Cardiac muscle cell (in vitro differentiated cells and primary cell): ENCODE results near the gene ITGB1. TPM values are rescaled to one million over a fixed set of nuclear protein-coding genes. Genes with fewer than 3 reads are reported as not detected.

Source experiments
- DNase-seq, 2 donors: peaks; one replicate each; pipeline versions ENCODE4 v3.0.0 to v3.0.0-alpha.2; 2010 to 2017; ENCODE audit warnings: low read depth in 1 of 2, low spot score in 1 of 2
- H3K27ac ChIP-seq: fragments of 200-600 bp; sonication (generic); 2 replicates; pipeline ENCODE4 v1.5.1; 2016
- H3K27me3 ChIP-seq: fragments of 200-600 bp; sonication (generic); 2 replicates; pipeline ENCODE4 v1.6.0; 2016; ENCODE audit warnings: control low read depth
- H3K36me3 ChIP-seq: fragments of 200-600 bp; sonication (generic); 2 replicates; pipeline ENCODE4 v1.5.1; 2016; ENCODE audit warnings: control low read depth
- H3K4me1 ChIP-seq: fragments of 200-600 bp; sonication (generic); 2 replicates; pipeline ENCODE4 v1.8.1; 2017; ENCODE audit warnings: low read depth, mild to moderate bottlenecking, mixed run types
- H3K4me3 ChIP-seq: fragments of 200-600 bp; sonication (generic); 2 replicates; pipeline ENCODE4 v1.5.1; 2016; ENCODE audit warnings: mild to moderate bottlenecking
- H3K9me3 ChIP-seq: fragments of 200-600 bp; sonication (generic); 2 replicates; pipeline ENCODE4 v1.5.1; 2017; ENCODE audit warnings: low read depth, mild to moderate bottlenecking, control low read depth
- polyA plus RNA-seq: library from polyadenylated mRNA; unstranded; fragments of >200 nt; fragmentation: Nextera tagmentation; extraction: Ambion mirVana; gene quantifications from 2 replicates; pipeline ENCODE4 v1.2.1, GENCODE V29; 2016
- total RNA-seq: library from RNA; depleted of rRNA; stranded (reverse); fragments of >200 nt; gene quantifications from 2 replicates; pipeline ENCODE4 v1.2.3, GENCODE V29; 2016
- TF ChIP-seq, protein P1 (sequence below): IDR thresholded peaks from 2 replicates; pipeline ENCODE4 v1.5.1; 2012; ENCODE audit warnings: low read depth, mild to moderate bottlenecking, low read length

Gene ITGB1
- total and polyA plus RNA-seq, 2 experiments from 2014 or later, result 321 to 490 TPM

DNA sequence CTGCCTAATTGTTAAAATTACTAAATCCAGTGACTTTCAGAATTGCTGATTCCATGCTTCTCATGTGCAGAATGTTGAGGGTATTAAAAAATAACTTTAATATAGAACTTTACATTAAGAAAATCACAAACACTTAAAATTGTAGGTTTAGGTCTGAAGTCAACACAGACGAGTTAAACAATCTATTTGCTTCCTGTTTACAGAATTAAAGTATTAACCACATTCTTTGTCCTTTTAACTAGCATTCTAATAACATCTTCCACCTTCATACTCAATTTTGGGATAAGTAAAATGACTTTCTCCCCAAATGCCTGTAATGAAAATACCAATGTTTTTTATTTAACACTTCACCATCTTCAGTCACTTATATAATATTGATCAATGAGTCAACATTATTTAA, 2.2 kb downstream of the ITGB1 start:
- no peaks in the 10 kb centered on the region for H3K36me3 ChIP-seq
- H3K4me3 ChIP-seq, result peak overlapping the region; percentile 95
- TF ChIP-seq, protein P1, sequence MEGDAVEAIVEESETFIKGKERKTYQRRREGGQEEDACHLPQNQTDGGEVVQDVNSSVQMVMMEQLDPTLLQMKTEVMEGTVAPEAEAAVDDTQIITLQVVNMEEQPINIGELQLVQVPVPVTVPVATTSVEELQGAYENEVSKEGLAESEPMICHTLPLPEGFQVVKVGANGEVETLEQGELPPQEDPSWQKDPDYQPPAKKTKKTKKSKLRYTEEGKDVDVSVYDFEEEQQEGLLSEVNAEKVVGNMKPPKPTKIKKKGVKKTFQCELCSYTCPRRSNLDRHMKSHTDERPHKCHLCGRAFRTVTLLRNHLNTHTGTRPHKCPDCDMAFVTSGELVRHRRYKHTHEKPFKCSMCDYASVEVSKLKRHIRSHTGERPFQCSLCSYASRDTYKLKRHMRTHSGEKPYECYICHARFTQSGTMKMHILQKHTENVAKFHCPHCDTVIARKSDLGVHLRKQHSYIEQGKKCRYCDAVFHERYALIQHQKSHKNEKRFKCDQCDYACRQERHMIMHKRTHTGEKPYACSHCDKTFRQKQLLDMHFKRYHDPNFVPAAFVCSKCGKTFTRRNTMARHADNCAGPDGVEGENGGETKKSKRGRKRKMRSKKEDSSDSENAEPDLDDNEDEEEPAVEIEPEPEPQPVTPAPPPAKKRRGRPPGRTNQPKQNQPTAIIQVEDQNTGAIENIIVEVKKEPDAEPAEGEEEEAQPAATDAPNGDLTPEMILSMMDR, result no peak
- DNase-seq, result no peak
- no peaks in the 10 kb centered on the region for H3K27me3 ChIP-seq
- peak overlapping the region; percentile 85 for H3K27ac ChIP-seq
- no peaks in the 10 kb centered on the region for H3K9me3 ChIP-seq
- H3K4me1 ChIP-seq, result peaks cover 51% of the 10 kb centered on the region

DNA sequence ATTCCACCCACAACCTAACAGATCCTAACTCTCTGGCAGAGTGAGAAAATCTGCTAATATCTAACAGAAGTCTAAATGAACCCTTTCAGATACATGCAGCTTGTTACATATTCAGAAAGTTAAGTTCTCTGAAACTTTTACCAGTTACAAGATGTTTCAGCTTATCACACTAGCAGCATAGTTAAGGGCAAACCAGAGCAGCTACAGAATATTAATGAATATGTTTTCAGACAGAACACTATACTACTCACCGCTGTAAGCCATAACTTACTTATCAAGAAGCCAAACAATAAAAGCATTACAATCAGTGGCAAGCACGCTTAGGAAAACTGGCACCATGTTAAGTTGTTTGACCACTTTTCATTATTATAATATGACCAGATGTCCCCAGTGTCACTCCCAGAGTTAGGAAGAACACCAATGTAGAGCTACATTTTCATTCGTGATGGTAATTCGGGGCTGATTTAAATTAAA, 2.7 kb downstream of the ITGB1 start:
- TF ChIP-seq, protein P1, result no peak
- no peaks in the 10 kb centered on the region for H3K36me3 ChIP-seq
- DNase-seq, result no peak
- H3K4me3 ChIP-seq, result peak overlapping the region; percentile 7
- no peaks in the 10 kb centered on the region for H3K27me3 ChIP-seq
- H3K4me1 ChIP-seq, result peaks cover 55% of the 10 kb centered on the region
- no peaks in the 10 kb centered on the region for H3K9me3 ChIP-seq
- H3K27ac ChIP-seq, result peak overlapping the region; percentile 85

GRCh38 chr10:32954545-32955298, 3.3 kb downstream of the ITGB1 start:
- TF ChIP-seq, protein P1, result no peak
- Histone ChIP-seq H3K27ac (peak overlapping the region; percentile 85), H3K9me3 (no peaks in the 10 kb centered on the region), H3K36me3 (no peaks in the 10 kb centered on the region), H3K27me3 (no peaks in the 10 kb centered on the region), H3K4me1 (peaks cover 59% of the 10 kb centered on the region), H3K4me3 (peak overlapping the region; percentile 7)
- DNase-seq, result no peak

GRCh38 chr10:32954080-32954479, 4.0 kb downstream of the ITGB1 start:
- no peak for DNase-seq
- H3K36me3 ChIP-seq, result no peaks in the 10 kb centered on the region
- H3K27ac ChIP-seq, result peak overlapping the region; percentile 85
- no peak overlapping the region for H3K4me3 ChIP-seq
- no peaks in the 10 kb centered on the region for H3K27me3 ChIP-seq
- H3K9me3 ChIP-seq, result no peaks in the 10 kb centered on the region
- H3K4me1 ChIP-seq, result peaks cover 59% of the 10 kb centered on the region
- TF ChIP-seq, protein P1, result no peak

- peak in 1 of 2 donors; percentile 44 for DNase-seq
- Histone ChIP-seq H3K27ac (peak overlapping the region; percentile 85), H3K4me1 (peaks cover 59% of the 10 kb centered on the region), H3K27me3 (no peaks in the 10 kb centered on the region), H3K9me3 (no peaks in the 10 kb centered on the region), H3K4me3 (no peak overlapping the region), H3K36me3 (no peaks in the 10 kb centered on the region)
- TF ChIP-seq, protein P1, result no peak
Measured at GRCh38 chr10:32953277-32953927, 4.6 kb downstream of the ITGB1 start.
